Activated CD4-positive, alpha-beta T cell treated with anti-CD3 and anti-CD28 coated beads for 4 hours (primary cell): Measurements from ENCODE around the gene RELA.
"Not testable (repeated sequence)": the region's sequence is repeated elsewhere in the genome, so short reads cannot be mapped to it uniquely, and the experiment has no call there.

Source experiments
- DNase-seq, 2 donors: peaks; one replicate each; pipeline ENCODE4 v3.0.0-alpha.2; 2020

Gene RELA

GRCh38 chr11:65663639-65664200 lies 1.0 kb upstream of the RELA start:
- DNase-seq: peak; percentile 49 to 61

- peak in 1 of 2 donors; percentile 37 for DNase-seq
Observed at GRCh38 chr11:65662247-65662798, 393 bp downstream of the RELA start.

- DNase-seq: no peak
Observed at GRCh38 chr11:65661599-65662246, 993 bp downstream of the RELA start.

GRCh38 chr11:65660908-65661307 lies 1.8 kb downstream of the RELA start:
- not testable (repeated sequence) for DNase-seq

- DNase-seq: no peak
Observed at GRCh38 chr11:65660038-65660437, 2.7 kb downstream of the RELA start.

GRCh38 chr11:65658174-65659021 lies 4.3 kb downstream of the RELA start:
- DNase-seq: no peak

GRCh38 chr11:65657426-65657825 lies 5.3 kb downstream of the RELA start:
- DNase-seq: no peak

GRCh38 chr11:65655570-65656332 lies 7.0 kb downstream of the RELA start:
- DNase-seq: no peak

- DNase-seq: no peak
Observed at GRCh38 chr11:65654375-65655349, 8.1 kb downstream of the RELA start.

- DNase-seq: no peak
Observed at GRCh38 chr11:65653229-65654225, 9.2 kb downstream of the RELA start.

GRCh38 chr11:65652511-65653228 lies 10.0 kb downstream of the RELA start:
- peak; percentile 95 to 96 for DNase-seq

GRCh38 chr11:65651589-65652510 lies 10.9 kb downstream of the RELA start:
- peak in 1 of 2 donors; percentile 6 for DNase-seq

GRCh38 chr11:65651339-65651588 lies 11.5 kb downstream of the RELA start:
- DNase-seq: no peak

- peak in 1 of 2 donors; percentile 1 for DNase-seq
Observed at GRCh38 chr11:65650547-65651338, 12.0 kb downstream of the RELA start.

- DNase-seq: peak in 1 of 2 donors; percentile 1
Observed at GRCh38 chr11:65649656-65650546, 12.8 kb downstream of the RELA start.

- DNase-seq: no peak
Observed at GRCh38 chr11:65648997-65649493, 13.7 kb downstream of the RELA start.
